GF-D8 (cell line): ENCODE measurements around the gene BMAL2.

Experiments used
- DNase-seq: peaks from one replicate; lab custom pipeline; 2025; lab: John Stamatoyannopoulos, UW

BMAL2 gene

DNA sequence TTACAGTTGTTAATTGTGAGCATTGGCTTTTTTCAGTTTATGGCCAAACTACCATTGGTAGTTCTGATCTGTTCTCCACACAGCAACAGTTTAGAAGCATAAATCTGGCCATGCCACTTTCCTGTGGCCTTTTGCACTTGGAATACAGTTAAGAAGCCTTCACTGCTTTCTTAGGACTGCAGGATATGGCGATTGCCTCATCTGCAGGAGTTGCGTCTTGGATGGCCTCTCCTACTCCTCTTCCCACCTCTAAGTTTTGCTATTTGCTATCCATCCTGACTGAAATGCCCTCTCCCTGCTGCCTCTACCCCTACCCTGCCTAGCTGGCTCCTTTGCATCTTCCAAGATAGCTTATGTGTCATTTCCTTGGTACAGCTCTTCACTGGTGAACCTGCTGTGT is 12.8 kb upstream of the BMAL2 start:
- no peak for DNase-seq

- no peak for DNase-seq
Observed at GRCh38 chr12:27324530-27324929, 8.1 kb upstream of the BMAL2 start.

DNA sequence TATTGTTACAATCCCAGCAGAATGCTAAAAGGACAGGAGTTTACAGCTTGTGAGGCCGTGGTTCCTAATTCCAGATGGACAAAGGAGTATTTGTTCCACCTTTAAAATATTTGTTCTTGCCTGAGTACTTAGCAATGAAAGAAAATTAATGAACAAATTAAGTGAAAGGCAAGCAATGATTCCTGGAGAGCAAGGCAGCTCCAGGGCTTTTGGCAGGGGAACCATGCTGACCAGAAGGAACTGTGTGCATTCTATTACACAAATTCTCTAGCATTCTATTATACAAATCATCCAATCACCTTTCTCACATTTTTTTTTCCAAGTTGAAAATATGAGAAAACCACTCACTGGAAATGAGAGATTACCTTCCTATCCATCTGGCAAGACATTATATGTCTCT is 1.8 kb upstream of the BMAL2 start:
- DNase-seq = no peak

- DNase-seq = peak; percentile 71
Observed at GRCh38 chr12:27331291-27331926, 1.2 kb upstream of the BMAL2 start.

DNA sequence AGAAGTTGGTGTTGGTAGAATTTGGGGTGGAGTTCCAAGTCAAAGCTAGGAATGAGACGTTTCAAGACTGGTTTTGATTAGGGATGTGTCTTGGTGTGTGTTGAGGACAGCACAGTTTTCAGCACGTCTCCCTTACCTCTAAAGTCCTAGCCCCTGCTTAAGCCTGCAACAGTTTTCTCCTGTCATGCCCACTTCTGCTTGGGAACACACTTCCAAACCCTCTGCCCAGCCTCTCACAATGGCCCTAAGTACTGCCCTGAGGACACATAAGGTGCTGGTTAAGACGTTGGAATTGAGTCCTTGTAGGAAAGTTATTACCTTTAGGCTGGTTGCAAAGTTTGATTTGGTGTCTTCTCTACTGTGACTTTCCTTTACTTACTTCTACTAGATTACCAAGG is 710 bp upstream of the BMAL2 start:
- DNase-seq = no peak

GRCh38 chr12:27332407-27332713 is 276 bp upstream of the BMAL2 start:
- DNase-seq = no peak

GRCh38 chr12:27333403-27334009 is 870 bp downstream of the BMAL2 start:
- peak; percentile 10 for DNase-seq

DNA sequence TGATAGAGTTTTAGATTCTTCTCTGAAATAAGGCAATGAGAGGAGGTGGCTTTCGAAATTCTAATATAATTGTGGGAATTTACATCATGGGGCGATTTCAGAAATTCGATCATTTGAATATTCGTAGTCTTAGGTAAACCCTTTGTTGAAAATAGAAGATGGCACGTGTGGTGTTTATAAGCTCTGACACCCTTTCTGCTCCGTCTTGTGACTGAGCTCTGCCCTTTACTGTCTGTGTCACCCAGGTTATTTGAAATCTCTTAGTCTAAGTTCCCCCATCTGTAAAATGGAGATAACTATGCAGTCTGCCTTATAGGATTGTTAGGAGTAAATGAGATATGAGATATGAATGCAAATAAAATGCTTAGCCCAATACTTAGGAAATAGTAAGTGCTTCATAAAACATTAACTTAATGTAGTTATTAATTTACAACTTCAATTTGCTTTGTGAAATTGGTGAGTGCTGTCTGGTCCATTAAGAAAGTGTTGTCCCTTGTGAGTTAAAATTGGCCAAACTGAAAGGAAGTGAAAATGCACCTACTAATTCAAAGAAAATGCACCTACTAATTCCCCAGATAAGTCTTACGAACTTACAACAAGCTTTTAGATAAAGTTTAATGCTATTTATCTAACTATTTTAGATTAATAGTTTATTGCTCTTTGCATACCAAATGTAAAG is 1.5 kb downstream of the BMAL2 start:
- no peak for DNase-seq

DNA sequence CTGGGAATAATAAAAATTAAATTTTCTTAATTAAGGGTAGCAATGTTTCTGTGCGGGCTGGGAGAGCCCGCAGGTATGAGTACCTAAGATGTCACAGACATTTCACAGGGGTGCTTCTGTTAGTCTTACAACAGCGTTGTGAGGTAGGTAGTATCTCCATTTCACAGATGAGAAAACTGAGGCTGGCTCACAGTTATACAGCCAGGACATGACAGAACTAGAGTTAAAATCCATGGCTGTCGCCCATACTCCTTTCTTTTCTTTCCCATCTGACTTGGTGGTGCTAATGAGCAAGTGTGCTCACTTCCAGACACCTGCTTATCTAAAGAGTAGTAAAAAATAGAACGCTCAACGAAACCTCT is 2.1 kb downstream of the BMAL2 start:
- DNase-seq = no peak

- DNase-seq = no peak
Observed at GRCh38 chr12:27335364-27336281, 3.0 kb downstream of the BMAL2 start.

- DNase-seq = no peak
Observed at GRCh38 chr12:27336282-27336653, 3.6 kb downstream of the BMAL2 start.

GRCh38 chr12:27337376-27337775 is 4.7 kb downstream of the BMAL2 start:
- DNase-seq = no peak

DNA sequence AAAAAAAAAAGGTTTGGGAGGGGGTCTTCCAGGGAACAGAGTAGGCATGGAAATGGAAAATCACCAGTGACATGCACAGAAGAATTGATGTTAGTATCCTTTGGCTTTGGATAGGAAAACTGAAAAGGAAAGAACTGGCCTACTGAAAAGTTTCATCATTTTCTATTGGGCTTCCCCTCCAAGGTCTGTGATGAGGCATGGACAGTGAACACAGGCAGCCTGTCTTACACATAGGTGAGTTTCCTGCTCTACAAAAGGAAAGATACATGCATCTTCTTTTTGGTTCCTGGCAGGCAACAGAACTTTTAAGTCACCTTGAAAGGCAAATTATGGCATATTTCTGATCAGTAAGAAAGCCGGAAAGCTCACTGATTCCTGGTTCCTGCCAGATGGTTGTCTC is 5.8 kb downstream of the BMAL2 start:
- no peak for DNase-seq

- no peak for DNase-seq
Observed at GRCh38 chr12:27340971-27341370, 8.3 kb downstream of the BMAL2 start.

- no peak for DNase-seq
Observed at GRCh38 chr12:27342536-27342935, 9.9 kb downstream of the BMAL2 start.

DNA sequence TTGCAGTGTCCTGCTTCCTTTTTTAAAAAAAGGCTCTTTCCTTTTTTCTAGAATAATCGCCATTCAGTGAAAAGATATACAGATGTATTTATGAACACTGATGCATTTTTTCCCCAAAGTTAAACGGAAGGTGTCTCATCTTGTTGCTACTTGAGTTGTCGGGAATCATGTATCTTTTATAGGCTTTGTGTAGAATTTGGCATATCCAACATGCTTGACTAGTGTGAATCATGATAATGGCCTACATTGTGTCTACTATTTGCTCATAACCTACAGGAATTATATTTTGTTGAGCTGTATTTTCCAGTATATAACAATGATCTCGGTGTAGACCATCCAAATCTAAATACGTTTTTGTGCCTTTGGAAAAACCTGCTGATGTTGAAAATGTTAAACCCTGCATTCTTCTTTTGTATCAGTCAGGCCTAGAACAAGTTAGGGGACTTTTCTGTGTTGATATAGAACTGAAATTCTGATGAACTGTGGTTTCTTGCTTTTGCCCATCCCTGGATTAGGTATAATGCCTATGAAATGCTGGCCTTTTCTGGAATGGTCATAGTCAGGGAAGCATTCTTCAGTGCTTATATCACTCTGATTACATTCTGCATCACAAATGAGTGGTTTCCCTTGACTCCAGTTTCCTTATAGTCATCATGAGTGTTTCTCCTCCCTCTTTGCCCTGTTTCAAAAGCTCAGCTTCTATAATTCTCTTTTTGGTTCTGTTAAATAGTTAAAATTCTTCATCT is 10.8 kb downstream of the BMAL2 start:
- no peak for DNase-seq

DNA sequence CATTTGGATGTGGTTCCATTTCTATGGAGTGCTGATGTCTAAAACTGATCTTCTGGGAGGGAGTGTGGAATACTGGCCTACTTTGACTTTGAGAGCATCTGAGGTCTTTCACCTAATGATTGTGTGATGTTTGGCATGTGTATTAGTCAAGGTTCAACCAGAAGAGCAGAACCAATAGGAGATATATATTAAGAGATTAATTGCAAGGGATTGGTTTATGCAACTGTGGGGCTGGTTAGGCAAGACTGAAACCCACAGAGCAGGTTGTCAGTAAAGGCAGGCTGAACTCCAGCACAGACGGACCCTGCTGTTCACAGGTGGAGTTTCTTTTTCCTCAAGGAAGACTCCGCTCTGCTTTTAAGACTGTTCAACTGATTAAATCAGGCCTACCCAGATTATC is 11.6 kb downstream of the BMAL2 start:
- DNase-seq = no peak

DNA sequence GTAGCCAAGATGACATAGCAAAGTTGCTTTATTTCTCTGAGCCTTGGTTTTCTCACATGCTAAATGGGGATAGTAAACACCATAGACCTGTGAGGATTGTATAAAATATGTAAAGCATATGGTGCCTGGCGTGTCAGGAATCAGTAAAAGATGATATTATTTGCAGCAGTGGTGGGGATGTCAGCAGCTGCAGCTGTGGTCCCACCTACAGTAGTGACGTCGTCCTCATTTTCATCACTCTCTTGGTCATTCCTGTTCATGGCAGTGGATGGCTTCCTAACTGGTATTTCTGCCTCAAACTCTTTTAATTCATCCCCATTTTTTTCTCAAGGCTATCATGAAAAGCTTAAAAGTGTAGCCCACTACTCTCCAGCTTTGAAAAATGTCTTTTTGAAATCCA is 12.1 kb downstream of the BMAL2 start:
- DNase-seq = no peak

- DNase-seq = no peak
Observed at GRCh38 chr12:27345376-27345775, 12.7 kb downstream of the BMAL2 start.

DNA sequence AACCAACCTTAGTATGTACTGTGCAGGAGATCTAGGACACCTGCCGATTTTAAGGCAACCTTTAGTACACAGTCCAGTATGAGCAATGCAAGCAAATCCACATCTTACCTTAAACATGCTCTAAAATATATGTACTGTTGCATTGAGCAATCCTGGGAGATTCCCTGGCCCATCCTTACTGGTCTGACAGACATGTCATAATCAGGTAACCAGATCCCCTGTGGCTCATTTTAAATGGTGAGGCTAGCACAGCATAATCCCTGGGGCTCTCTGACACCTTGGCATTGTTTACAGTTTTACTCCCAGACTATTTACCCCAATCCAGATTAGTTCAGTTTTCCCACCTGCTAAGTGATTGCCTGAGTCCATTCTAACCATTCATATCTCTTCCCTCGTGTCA is 15.1 kb downstream of the BMAL2 start:
- DNase-seq = no peak

DNA sequence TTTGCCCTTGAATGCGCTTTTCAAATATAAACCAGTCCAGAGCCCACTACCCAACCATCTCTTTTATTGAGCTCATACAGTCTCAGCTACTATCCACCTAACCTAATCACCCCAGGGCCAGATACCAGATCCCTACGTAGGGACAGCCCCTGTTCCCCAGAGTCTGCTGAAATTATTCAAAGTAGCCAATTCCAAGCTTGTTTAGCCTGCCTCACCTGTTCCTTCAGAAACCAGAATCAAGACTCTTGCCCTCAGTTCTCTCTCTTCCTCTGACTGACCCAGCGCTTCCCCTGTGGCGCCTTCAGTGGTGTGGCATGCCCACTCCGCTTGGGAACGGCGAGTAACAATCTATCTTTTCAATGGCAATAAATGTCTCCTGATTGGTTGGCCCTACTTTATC is 18.8 kb downstream of the BMAL2 start:
- no peak for DNase-seq

GRCh38 chr12:27355486-27355885 is 22.9 kb downstream of the BMAL2 start:
- no peak for DNase-seq
